Measurements from ENCODE around the gene DIP2C.
"Not testable (repeated sequence)": the region's sequence is repeated elsewhere in the genome, so short reads cannot be mapped to it uniquely, and the experiment has no call there.

Gene DIP2C

DNA sequence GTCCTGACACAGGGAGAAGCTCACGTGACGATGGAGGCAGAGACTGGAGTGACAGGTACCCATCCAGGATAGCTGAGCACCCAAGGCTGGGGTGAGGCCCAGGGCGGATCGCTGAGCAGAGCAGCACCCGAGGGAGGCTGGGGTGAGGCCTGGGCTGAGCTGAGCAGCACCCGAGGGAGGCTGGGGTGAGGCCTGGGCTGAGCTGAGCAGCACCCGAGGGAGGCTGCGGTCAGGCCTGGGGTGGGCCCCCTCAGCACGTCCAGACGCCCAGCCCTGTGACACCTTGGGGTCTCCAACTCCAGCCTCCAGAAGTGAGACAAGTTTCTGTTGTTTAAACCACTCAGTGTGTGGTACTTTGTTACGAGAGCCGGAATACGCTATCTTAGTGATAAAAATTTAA, 318.0 kb downstream of the DIP2C start:
- Mint-ChIP-seq H3K4me1 (no peaks in the 10 kb centered on the region), H3K27ac (no peak overlapping the region), H3K27me3 (peaks cover 0 to 4% of the 10 kb centered on the region in 2 donors), H3K9me3 (no peaks in the 10 kb centered on the region), H3K36me3 (peaks cover 0 to 9% of the 10 kb centered on the region in 2 donors), H3K4me3 (no peak overlapping the region)
- no peak for DNase-seq
- no peak for ATAC-seq (replicated peaks)

GRCh38 chr10:370449-370825, 319.0 kb downstream of the DIP2C start:
- Mint-ChIP-seq H3K36me3 (peaks cover 2 to 5% of the 10 kb centered on the region in 2 donors), H3K4me1 (peaks cover 0 to 3% of the 10 kb centered on the region in 2 donors), H3K4me3 (no peak overlapping the region), H3K27ac (no peak overlapping the region), H3K9me3 (no peaks in the 10 kb centered on the region), H3K27me3 (no peaks in the 10 kb centered on the region)
- no peak for DNase-seq
- no peak for ATAC-seq (replicated peaks)

DNA sequence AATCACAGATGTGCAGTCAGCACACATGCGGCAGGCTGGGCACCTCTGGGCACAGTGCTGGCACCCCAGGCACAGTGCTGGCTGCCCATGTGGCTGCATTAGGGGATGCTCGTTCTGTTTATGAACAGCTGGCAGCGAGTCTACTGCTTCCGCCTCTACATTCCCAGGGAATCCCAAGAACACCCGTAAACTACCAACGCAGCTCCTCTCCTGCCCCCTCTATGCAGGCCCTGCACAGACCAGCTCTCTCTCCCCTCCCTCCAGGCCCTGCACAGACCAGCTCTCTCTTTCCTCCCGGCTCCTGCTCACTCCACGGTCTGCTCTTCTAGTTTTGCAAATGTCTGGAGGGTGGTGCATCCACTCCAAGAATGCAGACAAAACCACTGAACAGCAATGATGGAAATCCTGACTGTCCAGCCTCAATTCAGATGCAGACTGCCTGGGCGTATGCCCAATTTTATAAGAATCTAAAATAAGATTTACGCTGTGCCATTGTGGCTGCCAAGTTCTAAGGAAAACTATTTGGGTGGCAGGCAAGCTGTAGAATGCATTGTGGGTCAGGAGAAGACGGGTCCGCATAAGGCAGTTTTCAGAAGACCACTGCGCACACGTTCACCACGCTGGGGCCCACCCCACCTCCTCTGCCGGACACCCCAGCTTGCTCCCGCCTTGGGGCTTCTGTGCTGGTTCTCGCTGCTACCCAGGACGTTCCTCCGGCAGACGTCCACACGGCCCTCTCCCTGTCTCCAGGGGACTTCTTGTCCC, 319.6 kb downstream of the DIP2C start:
- Mint-ChIP-seq H3K4me3 (no peak overlapping the region), H3K4me1 (peaks cover 0 to 3% of the 10 kb centered on the region in 2 donors)
- no peak for DNase-seq

GRCh38 chr10:369221-369683, 320.2 kb downstream of the DIP2C start:
- DNase-seq, result no peak
- ATAC-seq (replicated peaks), result no peak
- Mint-ChIP-seq H3K36me3 (peaks cover 0 to 2% of the 10 kb centered on the region in 2 donors), H3K27me3 (no peaks in the 10 kb centered on the region), H3K4me3 (no peak overlapping the region), H3K27ac (no peak overlapping the region), H3K4me1 (peaks cover 0 to 3% of the 10 kb centered on the region in 2 donors), H3K9me3 (no peaks in the 10 kb centered on the region)

More for the DNA sequence above, 319.6 kb downstream of the DIP2C start:
- no peak for ATAC-seq (replicated peaks)
- Mint-ChIP-seq H3K36me3 (peaks cover 0 to 2% of the 10 kb centered on the region in 2 donors), H3K9me3 (no peaks in the 10 kb centered on the region), H3K27ac (no peak overlapping the region), H3K27me3 (no peaks in the 10 kb centered on the region)

GRCh38 chr10:368579-369220, 320.8 kb downstream of the DIP2C start:
- H3K9me3 Mint-ChIP-seq, result no peaks in the 10 kb centered on the region
- H3K4me1 Mint-ChIP-seq, result peaks cover 0 to 3% of the 10 kb centered on the region in 2 donors
- no peak for DNase-seq

DNA sequence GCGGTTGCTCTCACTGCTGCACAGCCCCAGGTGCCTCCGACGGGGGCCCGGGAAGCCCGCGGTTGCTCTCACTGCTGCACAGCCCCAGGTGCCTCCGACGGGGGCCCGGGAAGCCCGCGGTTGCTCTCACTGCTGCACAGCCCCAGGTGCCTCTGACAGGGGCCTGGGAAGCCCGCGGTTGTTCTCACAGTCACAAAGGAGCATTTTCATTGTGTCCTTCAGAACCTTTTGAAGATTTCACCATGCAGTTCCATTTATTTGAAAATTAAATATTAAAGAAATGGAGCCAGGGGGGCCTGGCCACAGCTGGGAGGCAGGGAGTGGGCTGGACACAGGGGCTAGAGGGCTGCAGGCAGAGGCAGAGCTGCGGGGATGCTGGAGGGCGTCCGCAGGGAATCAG, 321.4 kb downstream of the DIP2C start:
- not testable (repeated sequence) for ATAC-seq (replicated peaks); H3K9me3 Mint-ChIP-seq; H3K27me3 Mint-ChIP-seq

More at GRCh38 chr10:368579-369220, 320.8 kb downstream of the DIP2C start:
- H3K27me3 Mint-ChIP-seq, result no peaks in the 10 kb centered on the region
- H3K4me3 Mint-ChIP-seq, result no peak overlapping the region
- no peak for ATAC-seq (replicated peaks)
- no peak overlapping the region for H3K27ac Mint-ChIP-seq
- peaks cover 0 to 2% of the 10 kb centered on the region in 2 donors for H3K36me3 Mint-ChIP-seq

GRCh38 chr10:367636-368035, 321.8 kb downstream of the DIP2C start:
- Mint-ChIP-seq H3K36me3 (peaks cover 0 to 2% of the 10 kb centered on the region in 2 donors), H3K4me1 (peaks cover 0 to 3% of the 10 kb centered on the region in 2 donors), H3K4me3 (no peak overlapping the region), H3K9me3 (no peaks in the 10 kb centered on the region), H3K27me3 (no peaks in the 10 kb centered on the region), H3K27ac (no peak overlapping the region)
- DNase-seq (no peak), ATAC-seq (replicated peaks) (no peak)

More for the DNA sequence above, 321.4 kb downstream of the DIP2C start:
- not testable (repeated sequence) for H3K4me3 Mint-ChIP-seq, H3K27ac Mint-ChIP-seq, DNase-seq, H3K36me3 Mint-ChIP-seq, H3K4me1 Mint-ChIP-seq

DNA sequence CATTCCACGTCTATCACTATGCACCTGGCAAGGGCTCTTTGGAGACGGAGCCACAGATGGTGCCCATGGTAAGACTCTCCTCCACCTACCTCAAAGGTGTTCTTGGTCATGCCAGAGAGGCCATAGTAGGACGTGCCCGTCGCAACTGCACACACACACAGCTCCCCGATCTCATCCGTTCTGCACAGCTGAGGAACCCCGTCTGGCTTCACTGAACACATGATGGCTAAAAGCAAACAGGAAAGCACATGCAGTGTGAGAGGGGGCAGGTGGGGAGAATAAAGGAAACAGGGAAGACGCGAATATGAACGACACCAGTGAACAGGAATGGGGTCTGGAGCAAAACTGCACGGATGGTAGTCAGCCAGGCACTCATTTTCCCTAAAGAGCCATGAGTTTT, 323.3 kb downstream of the DIP2C start:
- DNase-seq (no peak), ATAC-seq (replicated peaks) (no peak)
- H3K4me1 Mint-ChIP-seq, result peaks cover 0 to 3% of the 10 kb centered on the region in 2 donors
- H3K27ac Mint-ChIP-seq, result no peak overlapping the region
- H3K9me3 Mint-ChIP-seq, result no peaks in the 10 kb centered on the region
- no peak overlapping the region for H3K4me3 Mint-ChIP-seq
- H3K36me3 Mint-ChIP-seq, result peaks cover 2 to 4% of the 10 kb centered on the region in 2 donors
- H3K27me3 Mint-ChIP-seq, result peaks cover 0 to 4% of the 10 kb centered on the region in 2 donors

GRCh38 chr10:364267-364775, 325.1 kb downstream of the DIP2C start:
- Mint-ChIP-seq H3K27ac (no peak overlapping the region), H3K36me3 (peaks cover 2 to 4% of the 10 kb centered on the region in 2 donors), H3K4me3 (no peak overlapping the region), H3K9me3 (no peaks in the 10 kb centered on the region), H3K4me1 (peaks cover 0 to 3% of the 10 kb centered on the region in 2 donors), H3K27me3 (peaks cover 0 to 4% of the 10 kb centered on the region in 2 donors)
- DNase-seq, result no peak
- no peak for ATAC-seq (replicated peaks)

DNA sequence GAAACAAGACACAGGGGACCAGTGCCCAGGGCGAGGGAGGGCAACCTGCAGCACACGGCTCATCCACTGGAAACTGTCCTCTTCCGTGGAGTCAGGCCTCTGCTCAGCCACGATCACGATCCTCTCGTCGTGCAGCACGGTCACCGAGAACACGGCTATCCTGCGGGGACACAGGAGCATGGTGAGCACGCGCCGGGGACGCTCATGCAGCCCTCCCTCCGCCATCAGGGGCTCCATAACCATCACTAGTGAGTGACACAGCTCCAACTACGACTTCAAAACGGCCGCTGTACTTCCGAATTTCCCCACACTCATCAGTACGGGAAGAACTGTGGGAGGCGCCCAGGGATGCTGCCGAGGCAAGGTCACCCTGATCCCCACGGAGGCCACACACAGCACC, 326.3 kb downstream of the DIP2C start:
- Mint-ChIP-seq H3K9me3 (no peaks in the 10 kb centered on the region), H3K36me3 (peaks cover 2 to 4% of the 10 kb centered on the region in 2 donors), H3K4me3 (no peak overlapping the region), H3K4me1 (peaks cover 0 to 3% of the 10 kb centered on the region in 2 donors), H3K27ac (peak overlapping the region; percentile 25), H3K27me3 (peaks cover 0 to 4% of the 10 kb centered on the region in 2 donors)
- DNase-seq (no peak), ATAC-seq (replicated peaks) (no peak)

DNA sequence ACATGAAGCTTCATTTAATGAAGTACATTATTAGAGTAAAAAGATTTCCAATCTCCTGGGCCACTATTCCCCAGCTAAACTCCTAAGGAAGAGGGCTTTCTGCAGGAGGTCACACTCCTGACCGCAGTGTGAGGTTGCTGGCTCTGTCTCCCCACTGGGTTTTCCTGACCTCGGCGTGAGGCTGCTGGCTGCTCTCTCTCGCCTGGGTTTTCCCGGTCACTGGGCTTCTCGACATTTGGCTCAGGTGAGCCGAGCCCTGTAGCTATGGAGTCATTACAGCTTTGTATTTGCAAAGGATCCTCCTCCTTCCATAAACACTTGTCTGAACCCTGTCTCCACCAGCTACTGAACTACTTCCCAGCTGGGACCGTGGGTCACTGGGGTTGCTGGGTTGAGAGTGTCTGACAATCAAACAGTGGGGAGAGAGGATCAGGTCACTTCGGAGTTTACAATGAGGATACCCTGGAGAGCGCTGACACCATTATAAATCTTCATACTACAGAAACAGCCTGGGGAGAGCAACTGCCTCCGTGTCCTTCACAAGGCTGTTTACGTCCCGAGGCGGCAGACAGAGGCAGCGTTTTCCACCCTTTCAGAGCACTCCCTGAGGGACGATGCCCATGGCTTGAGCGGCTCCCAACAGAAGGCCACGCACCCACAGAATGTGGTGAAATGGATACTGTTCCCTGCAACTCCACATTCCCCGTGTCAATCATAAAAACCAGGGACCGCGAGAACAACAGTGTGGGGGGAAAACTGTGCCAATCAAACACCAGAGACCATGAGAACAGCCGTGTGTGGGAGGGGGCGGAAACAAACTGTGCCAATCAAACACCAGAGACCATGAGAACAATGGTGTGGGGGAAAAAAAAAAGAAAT, 328.0 kb downstream of the DIP2C start:
- ATAC-seq (replicated peaks) (no peak), DNase-seq (no peak)
- peaks cover 0 to 3% of the 10 kb centered on the region in 2 donors for H3K4me1 Mint-ChIP-seq
- peaks cover 0 to 4% of the 10 kb centered on the region in 2 donors for H3K27me3 Mint-ChIP-seq
- H3K4me3 Mint-ChIP-seq, result no peak overlapping the region
- no peaks in the 10 kb centered on the region for H3K9me3 Mint-ChIP-seq
- peaks cover 2 to 4% of the 10 kb centered on the region in 2 donors for H3K36me3 Mint-ChIP-seq
- no peak overlapping the region for H3K27ac Mint-ChIP-seq

DNA sequence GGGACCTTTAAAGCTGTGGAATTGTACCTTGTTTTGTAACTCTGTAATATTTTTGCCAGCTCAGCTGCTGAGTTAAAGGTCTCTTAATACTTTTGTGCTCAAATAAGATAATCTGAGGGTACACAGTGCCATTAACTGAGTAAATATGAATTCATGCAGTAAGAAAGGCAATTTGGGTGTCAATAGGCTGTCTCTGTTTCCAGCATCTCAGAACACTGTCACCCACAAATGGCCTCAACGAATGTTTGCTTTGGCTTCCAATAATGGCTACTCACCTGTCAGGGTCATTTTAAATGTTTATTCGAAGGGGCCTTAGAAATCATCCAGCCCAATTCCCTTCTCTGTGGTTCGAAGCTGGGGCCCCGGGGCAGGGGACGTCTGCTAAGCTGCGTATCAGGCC, 328.8 kb downstream of the DIP2C start:
- no peak overlapping the region for H3K4me3 Mint-ChIP-seq
- no peaks in the 10 kb centered on the region for H3K9me3 Mint-ChIP-seq
- H3K27ac Mint-ChIP-seq, result no peak overlapping the region
- no peaks in the 10 kb centered on the region for H3K4me1 Mint-ChIP-seq
- H3K27me3 Mint-ChIP-seq, result peaks cover 0 to 4% of the 10 kb centered on the region in 2 donors
- no peak for DNase-seq
- ATAC-seq (replicated peaks), result no peak
- peaks cover 0 to 4% of the 10 kb centered on the region in 2 donors for H3K36me3 Mint-ChIP-seq

DNA sequence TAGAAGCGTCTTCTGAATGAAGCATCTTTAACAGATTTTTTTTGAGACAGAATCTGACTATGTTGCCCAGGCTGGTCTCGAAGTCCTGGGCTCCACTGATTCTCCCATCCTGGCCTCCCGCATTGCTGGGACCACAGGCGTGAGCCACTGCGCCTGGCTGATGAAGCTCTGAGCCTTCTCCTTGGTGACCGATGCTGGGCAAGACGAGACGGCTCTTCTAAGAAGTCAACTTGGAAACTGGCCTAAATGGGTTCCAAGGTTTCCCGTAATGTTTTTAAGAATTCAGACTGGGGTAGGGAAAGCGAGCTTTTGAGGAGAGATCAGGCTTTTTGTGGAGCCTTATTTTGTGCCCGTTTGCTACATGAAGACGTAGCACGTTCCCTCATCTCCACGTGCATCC, 329.7 kb downstream of the DIP2C start:
- Mint-ChIP-seq H3K4me3 (no peak overlapping the region), H3K27me3 (peaks cover 0 to 4% of the 10 kb centered on the region in 2 donors), H3K36me3 (peaks cover 0 to 4% of the 10 kb centered on the region in 2 donors), H3K9me3 (no peaks in the 10 kb centered on the region), H3K27ac (no peak overlapping the region), H3K4me1 (no peaks in the 10 kb centered on the region)
- no peak for ATAC-seq (replicated peaks)
- no peak for DNase-seq

GRCh38 chr10:359093-359492, 330.4 kb downstream of the DIP2C start:
- H3K4me1 Mint-ChIP-seq, result no peaks in the 10 kb centered on the region
- peaks cover 0 to 7% of the 10 kb centered on the region in 2 donors for H3K36me3 Mint-ChIP-seq
- H3K4me3 Mint-ChIP-seq, result no peak overlapping the region
- peaks cover 0 to 4% of the 10 kb centered on the region in 2 donors for H3K27me3 Mint-ChIP-seq
- DNase-seq, result no peak
- H3K9me3 Mint-ChIP-seq, result no peaks in the 10 kb centered on the region
- ATAC-seq (replicated peaks), result no peak
- H3K27ac Mint-ChIP-seq, result no peak overlapping the region
